Activated effector memory CD4-positive, alpha-beta T cell treated with Interleukin-2 at 50 U/mL for 16 hours (primary cell): ENCODE data around the gene STPG4.

Experiments used
- DNase-seq: peaks from one replicate; pipeline ENCODE4 v3.0.0-alpha.2; 2020

The STPG4 gene

DNA sequence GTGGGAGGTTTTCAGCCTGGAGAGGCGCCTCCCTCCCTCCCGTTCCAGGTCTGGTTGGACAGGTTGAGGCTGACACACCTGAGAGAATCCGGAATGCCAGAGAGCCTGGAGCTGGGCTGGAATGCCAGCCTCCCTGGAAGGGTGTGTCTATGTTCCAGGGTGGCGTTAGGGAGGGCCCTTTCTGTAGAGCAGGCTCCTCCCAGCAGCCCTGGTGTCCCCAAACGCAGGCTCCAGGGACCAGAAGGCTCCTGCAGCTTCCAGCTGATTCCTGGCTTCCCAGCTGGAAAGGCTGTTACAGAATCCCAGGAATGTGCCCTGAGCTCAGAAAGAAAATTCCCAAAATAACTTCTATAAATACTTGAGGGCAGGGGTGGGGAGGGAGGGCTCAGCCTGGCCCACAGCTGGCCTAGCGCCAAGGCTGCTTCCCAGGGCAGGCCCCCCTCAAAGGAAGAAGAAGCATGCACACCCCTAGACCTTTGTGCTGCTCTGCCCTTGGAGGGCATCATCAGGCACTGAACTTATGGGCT, 85.4 kb downstream of the STPG4 start:
- no peak for DNase-seq

DNA sequence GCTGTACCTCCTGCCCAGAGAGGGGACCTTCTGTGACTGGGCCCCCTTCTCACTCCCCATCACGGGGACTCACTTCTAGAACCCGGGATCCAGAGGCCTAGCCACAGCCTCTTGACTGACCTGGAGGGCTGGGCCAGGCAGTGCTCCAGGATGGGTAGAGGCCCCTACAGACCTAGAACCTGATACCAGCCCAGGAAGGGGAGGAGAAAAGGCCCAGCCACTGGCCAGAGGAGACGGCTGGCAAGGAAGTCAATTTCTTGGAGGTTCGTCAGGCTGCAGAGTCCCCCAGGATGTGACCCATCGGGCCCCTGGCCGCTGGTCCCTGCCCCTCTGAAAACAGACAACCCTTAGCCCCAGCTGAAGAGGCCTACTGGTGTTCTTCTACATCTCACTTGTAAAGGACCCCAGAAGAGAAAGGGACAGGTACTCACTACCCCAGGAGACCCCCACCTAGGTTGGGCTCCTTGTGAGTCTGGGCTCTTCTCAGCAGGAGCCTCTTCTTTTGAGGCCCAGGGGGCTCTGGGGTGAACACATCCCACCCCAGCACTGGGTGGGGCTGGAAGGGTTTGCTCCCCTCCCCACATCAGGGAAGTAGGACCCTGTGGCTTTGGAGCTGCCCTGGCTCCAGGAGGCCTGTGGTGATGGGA, 86.0 kb downstream of the STPG4 start:
- DNase-seq = no peak

DNA sequence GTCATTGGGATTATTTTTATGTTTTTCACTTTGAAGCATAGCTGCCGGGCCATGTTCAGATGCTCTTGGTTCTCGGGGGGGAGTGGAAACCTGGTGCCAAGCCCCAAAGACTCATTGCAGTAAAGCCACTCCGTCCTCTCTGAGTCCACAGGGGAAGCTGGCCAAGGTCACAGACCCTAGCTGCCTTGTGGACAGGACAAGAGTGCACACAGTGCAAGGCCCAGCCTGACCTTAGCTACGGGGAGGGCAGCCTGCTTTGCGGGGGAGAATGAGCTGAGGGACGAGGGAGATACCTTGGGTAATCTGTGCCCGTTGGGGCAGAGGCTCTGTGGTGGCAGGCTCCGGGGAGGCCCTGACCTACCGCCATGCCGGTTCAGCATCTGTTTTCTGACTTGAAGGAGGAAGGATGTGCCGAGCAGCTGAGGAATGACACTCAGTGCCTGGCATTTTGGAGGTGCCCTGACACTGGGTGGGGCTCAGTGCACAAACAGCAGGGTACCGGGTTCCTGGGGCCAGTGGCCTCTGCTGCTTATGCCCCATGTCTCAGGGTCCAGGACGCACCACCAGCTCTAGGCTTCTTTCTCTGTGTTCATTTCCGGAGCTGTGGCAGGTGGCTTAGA, 87.2 kb downstream of the STPG4 start:
- no peak for DNase-seq

DNA sequence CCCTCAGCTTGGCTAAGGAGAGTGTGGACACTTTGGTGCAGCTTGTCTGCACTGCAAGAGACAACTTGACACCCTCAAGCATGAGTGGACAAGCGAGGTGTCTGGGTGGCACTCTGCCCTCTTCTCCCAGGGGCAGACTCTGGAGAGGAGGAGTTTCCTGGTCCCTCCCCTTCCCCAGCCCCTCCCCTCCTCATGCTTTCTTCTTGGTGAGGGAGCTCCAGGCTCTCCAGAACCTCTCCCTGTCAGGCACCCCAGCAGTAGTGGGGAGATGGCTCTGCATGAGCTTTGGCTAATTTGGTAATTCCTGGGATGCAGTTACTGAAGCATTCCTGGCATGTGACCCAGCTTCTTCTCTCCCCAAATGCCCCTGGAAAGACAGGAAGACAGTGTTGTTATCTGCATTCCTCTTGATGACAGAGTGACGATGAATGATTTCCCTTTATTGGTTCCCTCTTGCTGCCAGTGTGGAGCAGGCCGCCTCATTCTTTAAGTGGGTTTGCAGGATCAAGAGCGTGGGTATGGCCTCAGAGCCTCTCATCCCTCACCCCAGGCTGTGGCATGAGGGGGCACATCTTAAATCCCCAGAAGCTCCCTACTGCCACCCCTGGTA, 89.2 kb downstream of the STPG4 start:
- no peak for DNase-seq

DNA sequence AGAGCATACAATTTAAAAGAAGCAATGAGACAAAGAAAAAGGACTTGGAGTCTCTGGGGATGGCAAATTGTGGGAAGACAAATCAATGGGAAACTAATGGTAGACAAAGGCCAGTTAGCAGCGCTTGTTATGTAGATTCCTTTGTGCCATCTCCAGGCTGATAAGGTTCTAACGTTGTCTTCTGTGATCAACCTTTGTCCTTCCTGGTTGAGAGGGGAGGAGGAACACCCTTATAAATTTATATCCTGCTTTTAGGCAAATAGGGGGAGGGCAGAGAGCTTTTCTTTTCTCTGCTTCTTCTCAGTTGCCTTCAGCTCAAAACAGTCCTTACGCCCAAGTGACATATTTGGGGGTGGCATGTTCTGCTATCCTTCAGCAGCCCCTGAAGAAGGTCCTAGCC, 89.8 kb downstream of the STPG4 start:
- no peak for DNase-seq

DNA sequence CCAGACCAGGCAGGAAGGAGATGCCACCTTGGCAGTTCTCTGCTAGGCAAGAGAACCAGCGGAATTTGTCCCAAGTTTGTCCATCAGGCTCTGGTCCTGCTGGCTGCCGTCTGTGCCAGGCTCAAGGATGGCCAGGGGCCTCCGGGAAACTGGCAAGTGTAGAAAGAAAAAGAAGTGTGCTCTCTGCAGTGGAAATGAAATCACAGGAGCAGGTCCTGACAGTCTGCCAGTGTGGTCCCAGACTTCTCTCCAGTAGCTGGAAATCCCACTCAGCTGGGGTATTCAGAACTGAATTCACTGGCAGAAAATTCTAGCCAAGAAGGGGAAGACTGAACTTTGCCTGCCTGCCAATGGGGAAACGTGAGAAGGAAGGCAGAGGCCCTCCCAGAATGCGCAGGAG, 91.0 kb downstream of the STPG4 start:
- no peak for DNase-seq

DNA sequence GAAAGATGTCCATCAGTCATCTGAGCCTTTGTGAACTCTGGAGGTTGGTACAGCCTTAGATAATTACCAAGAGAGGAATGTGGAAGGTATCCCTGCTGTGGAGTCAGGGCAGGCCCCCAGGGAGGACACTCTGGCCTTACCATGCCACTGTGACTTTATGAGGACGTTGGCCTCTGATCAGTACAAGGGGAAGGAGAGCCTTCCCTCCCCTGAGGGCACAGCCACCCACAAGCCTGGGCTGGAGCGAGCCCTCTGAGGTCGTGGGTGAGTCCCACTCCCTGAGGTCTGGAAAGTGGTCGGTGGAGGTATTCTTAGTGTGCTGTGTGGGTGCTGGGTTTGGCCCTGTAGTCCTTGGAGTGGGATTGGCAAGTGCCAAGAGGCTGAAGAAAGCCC, 91.6 kb downstream of the STPG4 start:
- DNase-seq = no peak

DNA sequence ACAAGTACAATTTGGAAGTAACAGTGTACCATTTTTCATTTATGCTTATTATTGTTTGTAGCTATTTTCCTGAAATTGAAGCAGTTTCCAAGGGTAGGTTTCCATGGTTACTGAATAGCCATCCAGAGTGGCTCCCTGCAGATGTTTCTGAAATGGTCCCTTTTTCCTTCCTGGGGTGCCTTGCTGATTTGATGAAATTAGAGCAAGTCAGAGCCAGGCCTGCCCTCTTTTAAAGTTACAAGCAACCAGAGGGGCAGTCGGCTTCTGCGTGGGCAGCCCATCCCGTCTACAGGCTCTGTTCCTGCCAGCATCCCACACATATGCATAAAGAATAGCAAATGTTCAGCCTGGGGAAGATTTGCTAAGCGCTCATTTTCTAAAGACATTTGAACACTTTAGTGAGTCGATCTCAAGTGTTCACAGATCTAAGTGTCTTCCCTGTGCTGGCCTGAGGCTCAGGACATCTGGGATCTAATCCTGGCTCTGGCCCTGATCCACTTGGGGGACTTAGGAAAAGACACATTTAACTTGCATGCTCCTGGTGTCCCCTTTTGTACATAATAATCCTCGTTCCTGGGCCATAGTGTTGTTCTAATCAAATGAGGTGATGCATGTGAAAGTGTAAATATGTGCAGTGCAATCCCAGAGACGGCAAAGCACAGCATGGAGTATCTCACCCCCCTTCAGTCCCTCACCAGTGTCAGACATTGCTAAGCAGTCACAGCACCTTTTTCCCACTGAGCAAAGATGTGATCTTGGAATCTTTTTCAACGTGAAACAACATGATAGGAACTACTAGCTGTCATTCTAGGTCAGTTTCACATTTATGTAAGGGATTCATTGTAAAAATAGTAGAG, 92.2 kb downstream of the STPG4 start:
- DNase-seq = no peak

DNA sequence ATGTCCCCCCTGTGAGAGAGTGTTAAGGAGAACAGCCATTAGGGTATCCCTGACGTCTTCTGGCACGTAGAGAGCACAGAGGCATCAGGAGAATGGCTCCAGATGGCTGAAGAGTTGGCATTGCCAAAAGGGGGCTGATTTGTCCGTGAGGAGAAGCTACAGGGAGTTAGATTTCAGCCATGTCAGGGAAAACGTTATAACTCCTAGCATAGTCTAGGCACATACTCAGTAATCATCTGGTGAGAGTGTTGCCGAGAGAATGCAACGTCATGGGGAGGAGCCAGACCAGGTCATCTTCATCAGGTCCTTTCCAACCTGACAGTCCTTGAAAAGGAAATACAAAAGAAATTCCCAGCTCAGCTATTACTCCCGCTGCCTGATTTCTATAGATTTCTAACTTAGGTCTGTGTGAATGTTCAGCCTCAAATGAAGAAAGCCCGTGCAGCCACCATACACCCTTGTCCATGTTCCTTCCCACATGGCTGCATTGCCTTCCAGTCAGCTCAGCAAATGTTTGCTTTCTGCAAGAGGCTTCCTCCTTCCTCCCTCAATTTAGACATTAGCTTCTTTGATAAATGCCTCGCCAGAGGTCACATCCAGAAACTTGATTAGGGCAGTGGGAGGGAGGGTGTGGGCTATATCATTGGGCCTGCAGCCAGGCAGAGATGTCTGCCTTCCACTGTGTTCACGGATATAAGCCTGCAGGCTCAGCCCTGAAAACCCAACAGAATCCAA, 93.0 kb downstream of the STPG4 start:
- no peak for DNase-seq

DNA sequence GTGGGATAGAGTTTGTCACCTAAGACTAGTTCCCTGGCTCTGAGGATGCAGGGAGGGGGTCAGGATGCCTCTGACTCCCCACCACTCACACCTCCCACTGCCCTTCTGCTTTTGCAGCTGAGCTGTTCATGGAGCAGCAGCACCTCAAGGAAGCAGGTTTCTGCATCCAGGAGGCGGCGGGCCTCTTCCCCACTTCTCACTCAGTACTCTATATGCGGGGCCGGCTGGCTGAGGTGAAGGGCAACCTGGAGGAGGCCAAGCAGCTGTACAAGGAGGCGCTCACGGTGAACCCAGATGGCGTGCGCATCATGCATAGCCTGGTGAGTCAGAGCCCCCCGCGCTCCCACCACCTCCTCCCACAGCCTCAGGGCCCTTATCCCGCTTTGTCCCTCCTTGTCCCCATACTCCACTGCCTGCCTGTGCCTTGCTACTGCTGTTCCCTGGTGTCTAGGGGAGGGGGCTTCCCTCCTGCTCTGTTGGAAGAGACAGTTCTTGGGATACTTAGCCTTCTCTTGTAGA, 94.4 kb downstream of the STPG4 start:
- DNase-seq = no peak

DNA sequence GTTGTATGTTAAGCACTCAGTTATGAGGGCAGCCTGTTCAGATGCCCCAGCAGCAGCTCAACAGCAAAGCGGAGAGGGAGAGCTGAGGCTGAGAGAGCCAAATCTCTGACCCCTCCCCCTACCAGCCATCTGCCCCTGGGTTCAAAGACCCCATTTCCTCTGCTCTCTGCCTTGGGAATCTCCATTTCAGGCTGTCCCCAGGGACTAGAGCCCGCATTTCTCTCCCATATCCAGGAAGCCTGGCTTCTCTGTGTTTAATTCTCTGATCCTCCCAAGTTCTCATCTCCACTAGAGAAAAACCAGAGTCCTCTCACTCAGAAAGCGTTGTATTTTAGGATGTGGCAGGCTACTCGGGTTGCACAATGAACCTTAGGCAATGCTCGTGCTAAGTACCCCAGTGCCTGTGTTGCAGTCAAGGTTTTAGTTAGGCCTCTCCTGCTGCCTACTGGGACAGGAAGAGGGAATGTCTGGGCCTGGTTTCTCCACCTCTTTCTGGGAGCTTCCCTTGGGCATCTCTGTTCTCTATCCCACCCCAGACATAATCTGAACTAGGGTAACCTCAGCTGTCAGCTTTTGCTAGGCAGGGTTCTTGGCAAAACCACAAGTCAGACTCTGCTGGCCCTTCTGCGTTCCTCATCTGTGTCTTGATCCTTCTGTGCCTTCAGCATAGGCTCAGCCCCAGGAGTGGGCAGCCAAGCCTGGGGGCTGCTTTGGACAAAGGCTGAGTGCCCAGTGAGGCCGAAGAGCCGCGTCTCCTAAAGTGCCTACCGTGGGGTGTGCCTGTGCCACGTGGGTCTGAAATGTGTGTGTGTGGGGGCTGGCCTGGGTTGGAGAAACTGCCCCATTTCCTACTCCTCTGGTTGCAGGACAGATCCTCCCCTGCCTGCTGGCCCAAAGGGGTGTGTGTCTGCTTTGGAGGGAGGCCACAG, 96.8 kb downstream of the STPG4 start:
- DNase-seq = no peak

DNA sequence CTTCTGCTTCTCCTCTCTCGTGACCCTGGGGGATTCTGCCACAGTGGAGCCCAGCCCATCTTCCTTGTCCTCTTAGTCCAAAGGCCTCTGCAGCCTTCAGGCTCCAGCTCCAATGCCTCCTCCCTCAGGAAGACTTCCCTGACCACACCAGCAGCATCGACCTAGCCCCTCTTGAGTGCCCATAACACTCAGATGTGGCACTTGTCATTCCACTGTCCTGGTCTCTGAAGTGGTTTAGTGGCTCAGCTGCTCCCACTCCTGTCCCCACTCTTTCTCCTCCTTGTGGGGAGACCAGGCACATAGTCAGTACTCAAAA, 97.5 kb downstream of the STPG4 start:
- DNase-seq = no peak

DNA sequence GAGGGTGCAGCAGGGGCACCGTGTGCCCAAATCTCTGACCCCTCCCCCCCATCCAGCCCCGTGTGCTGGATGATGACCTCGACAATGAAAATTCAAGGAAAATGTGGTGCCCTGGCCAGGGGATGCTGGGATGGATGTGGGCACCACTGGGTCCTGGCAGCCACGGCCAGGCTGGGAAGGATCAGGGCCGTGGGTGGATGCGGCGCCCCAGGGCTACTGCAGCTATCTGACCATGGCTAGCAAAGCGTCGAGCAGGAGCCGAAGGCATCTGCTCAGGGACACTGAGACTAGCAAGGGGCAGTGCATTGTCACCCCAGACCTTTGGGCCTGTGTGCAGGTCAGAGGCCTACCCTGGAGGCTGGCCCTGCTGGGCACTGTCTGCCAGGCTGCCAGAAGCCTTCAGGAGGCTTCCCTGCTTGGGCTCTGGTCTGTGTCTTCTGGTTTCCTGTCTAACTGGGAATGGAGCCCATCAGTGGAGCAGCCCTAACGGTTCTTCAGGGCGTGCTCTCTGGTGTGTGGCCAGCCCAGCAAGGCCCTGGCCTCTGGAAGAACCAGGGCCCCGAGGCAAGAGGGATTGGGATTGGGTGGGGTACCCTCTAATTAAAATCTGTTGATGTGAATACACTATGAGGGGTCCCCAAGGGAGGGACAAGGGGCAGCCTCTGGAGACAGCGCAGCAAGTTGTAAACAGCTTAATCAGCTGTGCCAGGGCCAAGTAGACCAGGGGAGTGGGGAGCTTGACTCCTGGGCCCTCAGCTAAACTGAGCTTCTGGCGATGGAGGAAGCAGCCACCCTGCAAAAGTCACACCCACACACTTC, 98.0 kb downstream of the STPG4 start:
- DNase-seq = no peak

DNA sequence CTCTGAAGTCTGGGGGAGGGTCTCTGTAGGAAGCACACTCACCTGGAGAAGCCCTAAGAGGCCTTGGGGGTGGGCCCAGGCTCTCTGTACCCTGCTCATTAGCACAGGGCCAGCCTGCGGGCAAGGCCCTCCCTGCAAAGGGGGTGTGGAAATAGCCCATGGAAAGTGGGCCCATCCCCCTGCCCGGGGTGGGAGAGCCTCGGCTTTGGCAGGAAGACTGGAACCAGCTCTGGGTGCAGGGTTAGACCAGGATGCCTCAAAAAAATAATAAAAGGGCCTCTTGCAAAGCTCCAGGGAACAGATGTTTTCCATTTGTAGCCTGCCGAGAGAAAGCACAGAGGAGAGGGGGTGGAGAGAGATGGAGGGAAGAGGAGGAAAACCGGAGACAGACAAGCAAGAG, 98.7 kb downstream of the STPG4 start:
- no peak for DNase-seq

DNA sequence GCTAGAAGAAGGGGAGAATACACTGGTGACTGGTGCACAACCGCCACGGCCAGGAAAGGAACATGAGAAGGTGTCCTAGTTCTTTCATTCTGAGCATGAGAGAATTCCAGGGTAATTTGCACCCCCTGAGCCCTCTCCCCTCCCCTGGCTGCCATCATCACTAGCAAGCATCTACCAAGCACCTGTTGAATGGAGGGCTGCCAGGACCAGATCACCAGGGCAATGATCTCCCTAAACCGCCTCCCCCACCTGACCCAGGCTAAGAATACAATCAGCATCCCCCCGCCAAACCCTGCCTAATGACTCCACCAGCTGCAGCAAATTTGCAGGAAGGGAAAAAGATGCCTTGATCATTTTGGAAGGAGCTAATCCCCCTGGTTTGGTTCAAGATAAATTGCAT, 100.2 kb downstream of the STPG4 start:
- DNase-seq = no peak

DNA sequence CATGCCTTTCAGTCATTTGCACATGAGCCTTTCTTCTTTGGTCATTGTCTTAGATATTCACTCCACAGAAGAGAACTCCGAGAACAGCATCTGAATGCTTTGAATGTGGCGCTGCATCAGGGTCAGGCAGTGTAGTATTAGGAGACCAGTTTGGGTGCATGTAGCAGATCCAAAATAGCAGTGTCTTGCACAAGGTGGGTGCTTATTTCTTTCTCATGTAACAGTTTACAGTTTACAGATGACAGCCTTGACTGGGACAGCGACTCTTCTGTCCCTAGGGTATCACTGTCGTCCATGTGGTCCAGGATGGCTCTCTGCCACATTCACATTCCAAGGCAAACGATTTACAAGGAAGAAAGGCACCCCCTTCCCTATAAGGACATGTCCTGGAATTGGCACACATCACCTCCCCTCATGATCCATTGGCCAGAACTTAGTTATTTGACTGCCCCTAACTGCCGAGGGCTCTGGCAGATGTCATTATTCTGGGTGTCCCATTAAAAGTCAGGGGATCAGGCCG, 101.0 kb downstream of the STPG4 start:
- DNase-seq = no peak

DNA sequence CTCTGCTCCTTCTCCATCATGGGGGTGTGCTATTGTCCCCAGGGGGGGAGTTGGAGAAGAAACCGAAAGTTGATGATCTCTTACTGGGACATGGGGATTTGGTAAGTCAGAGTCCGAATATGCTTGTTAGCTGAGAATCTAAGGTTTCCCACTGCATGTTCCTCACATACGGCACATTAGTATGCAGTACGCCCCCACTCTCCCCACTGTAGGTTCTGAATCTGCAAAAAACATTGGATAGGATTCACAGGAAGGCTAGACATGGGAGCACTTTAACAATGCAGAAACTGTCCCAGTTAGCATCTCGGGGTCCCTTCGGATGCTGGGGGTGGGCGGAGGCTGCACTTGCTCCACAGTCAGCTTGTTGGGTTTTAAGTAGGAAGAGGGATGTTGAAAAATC, 102.3 kb downstream of the STPG4 start:
- no peak for DNase-seq

DNA sequence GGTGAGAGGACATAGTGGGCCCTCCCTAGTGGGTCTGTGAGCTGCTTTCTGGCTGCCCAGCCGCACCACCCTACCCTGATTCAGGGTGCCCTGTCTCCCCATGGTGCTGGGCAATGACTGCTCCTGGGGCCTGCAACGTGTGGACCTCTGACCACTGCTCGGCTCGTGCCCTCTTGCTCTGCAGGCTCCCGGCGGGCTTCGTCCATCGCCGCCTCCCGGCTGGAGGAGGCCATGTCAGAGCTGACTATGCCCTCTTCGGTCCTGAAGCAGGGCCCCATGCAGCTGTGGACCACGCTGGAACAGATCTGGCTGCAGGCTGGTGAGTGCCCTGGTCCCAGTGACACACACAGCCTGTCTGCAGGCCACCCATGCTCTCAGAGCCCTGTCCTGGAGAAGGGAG, 103.5 kb downstream of the STPG4 start:
- no peak for DNase-seq

DNA sequence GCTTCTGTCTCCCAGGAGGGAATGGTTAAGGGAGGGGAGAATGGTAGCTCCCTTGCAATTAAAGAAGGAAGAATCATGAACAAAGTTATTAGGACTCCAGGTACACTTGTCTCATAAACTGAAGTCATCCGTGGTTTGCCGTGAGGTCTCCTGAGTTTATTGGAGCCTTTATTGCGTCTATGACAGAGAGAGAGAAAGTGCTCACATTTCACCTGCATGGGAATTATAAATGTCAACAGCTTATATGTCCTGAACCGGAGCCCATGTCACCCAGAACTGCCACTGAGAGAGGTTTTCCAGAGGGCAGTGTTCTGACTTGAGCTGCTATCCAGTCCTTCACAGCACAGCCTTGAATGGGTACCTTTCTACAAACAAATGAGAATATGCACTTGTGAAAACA, 104.3 kb downstream of the STPG4 start:
- no peak for DNase-seq

DNA sequence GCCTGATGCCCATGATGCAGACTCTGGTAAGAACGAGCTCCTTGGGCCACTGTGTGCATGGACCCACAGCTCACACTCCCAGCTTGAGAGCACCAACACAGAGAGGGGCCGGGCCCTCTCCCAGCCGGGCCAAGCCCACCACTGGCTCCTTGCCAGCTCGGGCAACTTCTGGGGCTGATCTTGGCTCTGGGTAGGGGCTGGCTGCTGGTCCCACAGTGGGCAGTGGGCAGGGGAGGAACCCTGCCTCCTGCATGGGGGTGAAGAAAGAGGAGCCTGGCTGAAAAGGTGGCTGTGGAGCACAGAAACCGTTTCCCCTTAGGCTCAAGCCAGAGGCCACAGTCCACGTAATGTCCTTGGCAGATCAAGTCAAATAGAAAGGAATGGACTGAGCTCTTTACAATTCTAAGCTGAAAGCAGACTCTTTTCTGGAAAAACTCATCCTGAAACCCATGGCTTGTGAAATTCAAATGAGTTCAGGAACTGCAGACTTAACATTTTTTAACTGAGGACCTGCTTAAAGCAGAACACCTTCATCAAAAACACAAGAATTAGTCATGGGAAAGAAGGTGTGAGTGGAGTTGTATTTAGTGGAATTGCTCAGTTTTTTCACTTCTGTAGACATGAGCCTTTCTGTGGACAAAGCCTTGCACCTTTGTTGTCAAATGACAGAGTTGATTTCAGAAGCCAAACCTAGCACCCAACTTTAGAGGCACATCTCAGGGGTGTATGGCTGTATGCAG, 104.9 kb downstream of the STPG4 start:
- DNase-seq = no peak
